NCI-H2081 treated with DMSO at 0.1 percent for 48 hours (cell line): ENCODE data around the gene SF1.

ENCODE experiments used
- DNase-seq: peaks from one replicate; lab custom pipeline; 2025; lab: John Stamatoyannopoulos, UW

SF1 gene

DNA sequence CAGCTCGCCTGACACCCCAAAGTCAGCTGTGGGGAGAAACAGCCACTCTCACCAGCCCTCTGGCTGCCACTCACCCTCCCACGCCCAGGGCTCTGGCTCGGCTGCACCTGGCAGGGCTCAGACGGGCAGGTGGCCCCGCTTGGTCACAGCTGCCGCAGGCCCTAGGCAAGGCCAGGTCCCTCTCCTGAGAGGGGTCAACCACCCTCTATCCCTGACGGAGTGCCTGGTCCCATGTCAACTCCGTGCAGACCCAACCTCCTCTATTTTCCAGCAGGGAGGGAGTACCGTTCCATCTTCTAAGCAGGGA is 22.8 kb upstream of the SF1 start:
- DNase-seq: no peak

GRCh38 chr11:64800303-64801157 is 22.2 kb upstream of the SF1 start:
- no peak for DNase-seq

- no peak for DNase-seq
These were observed 21.4 kb upstream of the SF1 start for GRCh38 chr11:64799623-64800302.

DNA sequence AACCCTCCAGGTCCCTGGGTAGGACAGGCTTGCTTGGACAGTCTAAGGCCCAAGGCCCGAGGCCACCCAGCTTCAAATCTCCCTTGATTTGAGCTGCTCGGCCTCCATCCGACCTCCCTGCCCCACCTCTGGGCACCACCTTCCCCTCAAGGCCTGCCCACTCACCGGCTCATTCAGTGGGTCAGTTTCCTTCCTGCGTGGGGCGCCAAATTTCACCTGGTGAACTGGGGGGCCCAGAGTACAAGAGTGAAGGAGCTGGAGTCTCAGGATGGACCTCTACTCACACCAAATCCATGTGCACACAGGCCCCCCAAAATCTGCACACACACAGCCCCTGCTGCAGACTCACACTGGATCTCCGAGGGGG is 20.9 kb upstream of the SF1 start:
- no peak for DNase-seq

DNA sequence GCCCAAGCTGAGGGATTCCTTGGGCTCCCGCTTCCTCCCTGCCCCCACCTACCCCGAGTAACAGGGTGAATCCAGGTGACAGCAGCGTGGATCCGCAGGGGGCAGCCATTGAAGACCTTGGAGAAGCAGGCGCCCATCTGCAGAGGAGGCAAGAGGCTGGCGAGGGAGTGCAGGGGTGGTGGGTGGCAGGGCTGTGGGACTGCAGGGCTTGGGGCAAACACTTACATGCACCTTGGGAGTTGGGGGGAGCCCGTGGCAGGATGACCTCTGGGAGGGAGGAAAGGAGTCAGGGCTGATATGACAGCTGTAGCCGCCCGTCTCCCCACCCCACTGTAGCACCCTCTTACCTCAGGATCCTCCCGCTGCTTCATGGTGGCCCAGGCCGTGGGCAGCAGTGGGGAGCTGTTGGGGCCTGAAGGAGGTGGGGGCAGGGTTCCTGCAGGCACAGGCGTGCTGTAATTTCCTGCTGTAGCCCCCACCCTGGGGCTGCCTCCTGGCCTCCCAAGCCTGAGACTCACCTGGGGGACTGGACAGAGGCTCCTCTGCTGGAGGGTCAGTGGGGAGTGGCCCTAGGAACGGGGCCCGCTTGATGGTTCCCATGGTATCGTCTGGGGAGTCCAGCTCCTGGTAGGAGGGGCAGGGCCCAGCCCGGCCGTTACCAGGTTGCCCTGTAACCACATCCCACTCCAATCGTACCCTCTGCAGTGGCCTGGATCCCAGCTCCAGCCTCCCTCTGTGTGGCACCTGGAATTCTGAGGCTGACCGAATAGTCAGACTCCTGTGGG is 18.6 kb upstream of the SF1 start:
- no peak for DNase-seq

DNA sequence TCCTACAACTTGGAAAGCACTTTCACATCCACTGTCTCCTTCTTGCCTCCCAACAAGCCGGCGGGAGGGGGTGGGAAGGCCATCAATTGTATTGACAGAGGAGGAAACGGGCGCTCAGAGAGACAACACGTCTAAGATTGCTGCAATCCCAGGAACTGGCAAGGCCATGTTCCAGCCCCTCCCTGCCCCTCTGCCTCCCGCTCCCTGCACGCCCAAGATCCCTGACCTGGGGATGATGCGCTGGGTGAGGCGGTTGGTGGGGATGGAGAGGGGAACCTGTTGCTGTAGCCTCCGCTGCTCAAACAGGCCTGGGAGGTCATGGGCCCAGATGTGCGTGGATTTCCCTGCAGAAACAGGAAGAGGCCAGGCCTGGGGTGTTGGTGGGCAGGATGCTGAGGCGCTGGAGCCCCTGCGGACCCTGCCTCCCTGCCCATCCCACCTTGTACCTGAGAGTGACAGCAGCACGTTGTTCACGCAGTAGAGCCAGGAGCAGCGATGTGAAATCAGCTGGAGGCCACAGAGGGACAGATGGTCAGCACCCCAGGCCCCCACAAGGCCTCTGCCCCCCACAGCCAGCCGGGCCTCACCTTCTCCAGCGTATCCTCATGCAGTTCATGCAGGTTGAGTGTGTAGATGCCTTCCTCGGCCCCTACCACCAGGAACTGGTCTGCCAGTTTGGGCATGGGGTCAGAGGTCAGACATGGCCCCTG is 17.9 kb upstream of the SF1 start:
- no peak for DNase-seq

DNA sequence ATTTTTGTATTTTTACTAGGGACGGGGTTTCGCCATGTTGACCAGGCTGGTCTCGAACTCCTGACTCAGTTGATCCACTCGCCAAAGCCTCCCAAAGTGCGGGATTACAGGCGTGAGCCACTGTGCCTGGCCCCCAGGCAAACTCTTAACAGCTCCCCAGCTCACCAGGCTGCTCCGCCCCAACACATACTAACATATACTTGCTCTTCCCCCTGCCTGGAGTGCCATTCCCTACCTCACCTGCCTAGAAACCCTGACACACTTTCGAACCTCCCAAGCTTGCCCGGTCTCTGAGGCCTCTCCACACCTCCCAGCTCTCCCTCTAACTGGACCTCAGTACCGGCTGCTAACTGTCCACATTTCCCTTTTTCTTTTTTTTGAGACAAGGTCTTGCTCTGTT is 16.2 kb upstream of the SF1 start:
- DNase-seq: no peak

DNA sequence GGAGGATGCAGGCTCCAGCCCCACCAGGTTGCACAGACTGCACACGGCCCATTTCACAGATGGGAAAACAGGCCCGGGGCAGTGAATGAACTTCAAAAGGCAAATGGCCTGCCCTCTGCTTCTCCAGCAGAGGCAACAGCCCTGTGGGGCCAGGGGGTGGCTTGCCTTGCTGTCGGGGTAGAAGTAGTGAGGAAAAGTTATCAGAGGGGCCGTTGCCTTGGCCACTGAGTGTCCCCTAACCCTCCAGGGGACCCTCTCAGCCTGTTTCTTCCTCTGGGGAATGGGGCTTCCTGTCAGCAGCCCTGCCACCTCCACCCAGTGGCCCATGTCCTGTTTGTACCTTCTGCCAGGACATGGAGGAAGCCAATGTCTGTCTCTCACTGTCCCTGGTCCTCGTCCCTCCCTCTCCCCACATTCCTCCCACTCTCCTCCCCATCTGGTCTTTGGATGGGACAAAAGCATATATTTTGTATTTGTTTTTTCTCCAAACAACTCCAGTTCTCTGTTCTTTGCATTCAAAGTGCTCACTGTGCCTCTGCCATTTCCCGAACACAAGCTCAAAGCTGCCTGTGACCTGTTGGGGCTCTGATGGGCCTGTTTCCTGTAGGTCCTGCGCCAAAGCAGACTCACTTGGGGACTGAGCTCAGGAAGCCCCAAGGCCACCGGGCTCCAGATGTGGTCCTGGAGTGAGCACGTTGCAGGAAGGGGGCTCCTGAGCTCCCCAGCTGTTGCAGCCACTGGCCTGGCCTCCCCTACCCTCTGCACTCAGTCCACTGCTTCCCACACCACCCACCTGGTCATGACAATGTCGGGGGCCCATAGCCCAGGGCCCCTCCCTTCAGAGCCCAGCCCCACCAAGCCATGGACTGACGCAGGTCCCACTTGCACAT is 15.2 kb upstream of the SF1 start:
- DNase-seq: no peak

GRCh38 chr11:64792482-64792881 is 14.1 kb upstream of the SF1 start:
- DNase-seq: no peak

DNA sequence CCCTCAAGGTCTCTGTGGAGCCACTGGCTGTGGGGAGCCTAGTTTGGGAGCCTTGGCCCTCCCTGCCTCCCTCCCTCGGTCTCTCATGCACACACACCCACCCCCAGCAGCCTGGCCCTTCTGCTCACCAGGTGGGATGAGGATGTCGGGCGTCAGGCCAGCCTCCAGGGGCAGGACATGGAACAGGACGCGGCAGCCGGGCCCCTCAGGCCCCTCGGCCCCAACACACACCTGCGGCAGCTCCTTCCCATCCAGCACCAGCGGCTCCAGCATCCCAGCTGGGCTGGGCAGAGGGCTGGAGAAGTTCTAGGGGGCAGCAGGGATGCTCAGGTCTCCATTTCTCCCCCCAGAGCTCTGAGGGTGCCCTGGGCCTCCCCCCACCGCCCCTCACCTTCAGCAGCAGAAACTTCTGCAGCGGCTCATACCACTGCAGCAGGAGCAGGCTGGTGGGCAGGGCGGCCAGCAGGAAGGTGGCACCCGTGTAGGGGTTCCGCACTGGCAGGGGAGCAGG is 13.5 kb upstream of the SF1 start:
- no peak for DNase-seq

DNA sequence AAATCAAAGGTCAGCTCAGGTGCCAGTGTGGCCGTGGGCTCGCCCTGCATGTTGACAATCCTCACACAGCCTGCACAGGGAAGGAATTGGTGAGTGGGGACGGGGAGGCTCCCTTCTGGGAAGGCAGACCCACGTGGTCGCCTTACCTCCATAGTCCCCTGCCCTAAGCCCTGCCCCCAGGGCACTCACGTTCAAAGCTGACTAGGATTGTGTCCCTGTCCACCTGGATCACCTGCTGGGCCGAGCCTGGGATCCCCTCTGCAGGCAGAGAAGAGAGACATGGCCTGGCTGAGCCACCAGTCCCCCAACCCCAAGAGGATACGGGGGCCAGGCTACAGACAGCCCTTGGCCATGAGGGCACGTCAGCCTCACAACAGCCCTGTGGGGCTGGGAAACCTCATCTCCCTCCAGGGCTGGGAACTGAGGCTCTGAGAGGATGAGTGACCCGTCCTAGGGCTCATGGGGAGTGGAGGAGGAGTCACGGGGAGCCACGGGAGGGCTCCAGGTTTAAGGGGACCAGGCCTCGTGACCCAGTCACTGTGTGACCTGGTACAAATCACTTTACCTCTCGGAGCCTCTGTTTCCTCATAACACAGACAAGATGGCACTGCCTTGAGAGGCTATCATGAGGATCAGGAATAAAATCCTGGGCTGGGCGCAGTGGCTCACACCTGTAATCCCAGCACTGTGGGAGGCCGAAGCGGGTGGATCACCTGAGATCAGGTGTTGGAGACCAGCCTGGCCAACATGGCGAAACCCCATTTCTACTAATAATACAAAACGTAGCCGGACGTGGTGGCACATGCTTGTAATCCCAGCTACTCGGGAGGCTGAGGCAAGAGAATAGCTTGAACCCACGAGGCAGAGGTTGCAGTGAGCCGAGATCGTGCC is 12.1 kb upstream of the SF1 start:
- no peak for DNase-seq

DNA sequence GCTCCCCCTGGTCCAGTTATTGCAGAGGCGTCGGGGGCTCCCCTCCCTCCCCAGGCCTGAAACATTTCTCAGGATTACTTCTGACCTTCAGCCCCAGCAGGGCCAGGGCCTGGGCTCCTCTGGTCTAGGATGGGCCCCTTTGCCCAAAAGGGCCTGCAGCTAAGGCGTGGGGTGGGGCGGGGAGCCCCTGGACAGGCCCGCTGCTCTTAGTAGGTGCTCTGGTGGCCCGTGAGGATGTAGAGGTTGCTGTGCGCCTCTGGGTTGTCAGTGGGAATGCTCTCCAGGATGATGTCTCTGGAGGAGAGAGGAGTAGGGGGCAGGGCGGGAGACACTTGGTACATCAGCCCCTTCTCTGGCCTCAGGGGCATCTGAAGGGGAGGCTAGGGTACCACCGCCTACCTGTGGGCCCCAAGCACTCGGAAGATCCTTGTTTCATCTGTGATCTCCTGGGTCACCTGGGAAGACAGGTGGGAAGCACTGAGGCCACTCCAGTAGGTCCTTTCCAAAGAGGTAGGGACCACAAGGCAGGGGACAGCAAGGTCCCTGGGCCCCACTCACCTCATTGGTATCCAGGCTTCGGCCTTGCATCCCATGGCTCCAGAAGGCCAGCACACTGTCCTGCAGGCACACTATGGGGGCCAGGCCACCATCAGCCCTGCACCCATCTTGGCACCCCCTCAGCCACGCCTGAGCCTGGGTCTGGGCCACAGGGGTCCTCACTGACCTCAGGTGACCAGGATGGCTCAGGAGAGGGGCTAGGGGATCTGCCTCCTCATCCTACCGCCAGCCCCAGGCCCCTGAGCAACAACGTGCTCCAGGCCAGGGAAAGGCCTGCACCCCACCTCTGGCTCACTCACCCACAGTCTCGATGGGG is 11.2 kb upstream of the SF1 start:
- no peak for DNase-seq

- DNase-seq: no peak
These were observed 10.2 kb upstream of the SF1 start for GRCh38 chr11:64788321-64789215.

DNA sequence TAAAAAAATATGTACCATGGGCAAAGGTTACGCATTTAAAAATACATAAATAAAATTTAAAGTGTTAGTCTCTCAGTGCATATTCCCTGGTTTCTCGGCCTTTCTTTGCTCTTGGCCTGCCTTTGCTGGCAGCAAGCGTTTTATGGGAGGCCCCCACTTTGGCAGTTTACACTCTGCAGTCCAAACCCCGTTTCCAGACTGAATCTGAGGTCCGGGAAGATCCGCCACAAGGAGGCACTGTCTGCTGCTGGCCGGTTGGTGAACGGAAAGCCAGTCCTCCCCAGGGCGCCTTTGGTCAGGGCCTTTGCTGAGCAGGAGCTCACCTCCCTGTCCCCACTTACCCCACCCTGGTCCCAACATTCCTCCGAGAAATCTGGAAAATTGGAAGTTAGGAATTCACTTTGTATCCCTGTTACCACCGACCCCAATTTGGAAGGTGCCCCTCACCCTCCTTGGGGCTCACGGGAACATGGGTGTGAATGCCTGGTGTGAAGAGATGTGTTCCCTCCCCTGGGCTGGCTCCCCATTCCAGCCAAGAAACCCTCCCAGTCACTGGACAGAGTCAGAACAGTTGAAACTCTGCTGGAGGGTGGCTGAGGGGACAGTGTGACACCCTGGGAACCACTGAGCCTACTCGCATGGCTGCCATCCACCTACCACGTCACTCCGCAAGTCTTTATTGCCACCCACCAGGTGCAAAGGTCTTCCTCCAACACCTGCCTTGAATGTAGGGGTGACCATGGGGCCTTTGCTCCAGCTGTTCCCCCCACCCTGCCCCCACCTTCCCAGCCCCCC is 9.4 kb upstream of the SF1 start:
- DNase-seq: no peak

DNA sequence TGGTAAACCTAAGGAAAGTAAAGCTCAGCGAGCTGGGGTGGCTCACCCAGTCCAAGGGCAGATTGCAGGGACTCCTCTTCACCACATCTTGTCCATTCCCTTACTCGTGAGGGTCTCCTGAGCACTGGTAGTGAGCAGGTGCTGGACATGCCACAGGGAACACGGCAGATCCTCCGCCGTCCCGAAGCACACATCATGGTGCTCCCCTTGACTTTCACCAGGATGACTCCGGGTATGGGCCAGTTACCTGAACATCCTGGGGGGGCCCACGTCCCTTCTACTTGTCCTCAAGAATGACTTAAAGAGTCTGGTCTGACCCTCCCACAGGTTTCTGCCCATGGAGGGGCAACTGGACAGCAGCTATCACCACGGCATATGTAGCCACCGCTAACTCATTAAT is 8.0 kb upstream of the SF1 start:
- no peak for DNase-seq

DNA sequence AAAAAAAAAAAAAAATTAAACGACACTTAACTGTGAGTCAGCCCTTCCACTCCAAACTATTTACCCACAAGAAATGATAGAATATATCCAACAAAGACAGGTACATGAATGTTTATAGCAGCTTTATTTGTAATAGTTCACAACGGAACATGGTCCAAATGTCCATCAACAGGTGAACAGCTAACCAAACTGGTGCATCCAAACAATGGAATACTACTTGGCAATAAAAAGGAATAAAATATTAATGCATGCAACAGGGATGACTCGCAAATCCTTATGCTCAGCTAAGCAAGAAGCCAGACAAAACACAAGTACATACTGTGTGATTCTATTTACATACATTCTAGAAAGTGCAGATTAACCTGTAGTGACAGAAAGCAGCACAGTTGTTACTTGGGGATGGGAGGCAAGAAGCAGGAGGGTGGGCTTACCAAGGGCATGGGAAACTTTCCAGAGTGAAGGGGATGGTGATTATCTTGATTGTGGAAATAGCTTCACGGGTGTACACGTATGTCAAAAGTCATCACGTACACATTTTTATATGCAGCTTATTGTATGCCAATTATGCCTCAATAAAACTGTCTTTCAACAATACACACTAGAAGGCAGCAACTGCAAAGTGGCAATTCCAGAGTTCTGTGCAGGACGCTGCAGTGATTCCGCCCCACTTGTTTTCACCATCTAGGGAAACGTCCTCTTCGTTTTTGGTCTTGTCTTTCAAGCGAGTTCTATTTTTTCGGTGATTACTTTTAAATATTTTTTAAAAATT is 6.7 kb upstream of the SF1 start:
- no peak for DNase-seq

- DNase-seq: no peak
These were observed 194 bp downstream of the SF1 start for GRCh38 chr11:64778223-64778472.
